SJSA1 (cell line): ENCODE data around the gene UVSSA. TPM values are rescaled to one million over a fixed set of nuclear protein-coding genes. Genes with fewer than 3 reads are reported as not detected.
"Not testable (repeated sequence)": the region's sequence is repeated elsewhere in the genome, so short reads cannot be mapped to it uniquely, and the experiment has no call there.

Source experiments
- DNase-seq, 2 experiments: peaks; one replicate each; pipeline ENCODE4 v3.0.0-alpha.2; 2015 to 2020; ENCODE audit warnings: low spot score in 2 of 2, low read depth in 1 of 2
- H3K27ac ChIP-seq: fragments of 250-450 bp; sonication (Bioruptor Pico); 2 replicates; pipeline ENCODE4 v1.5.1; 2020; ENCODE audit warnings: mild to moderate bottlenecking, moderate library complexity
- H3K27me3 ChIP-seq: fragments of 250-450 bp; sonication (Bioruptor Pico); replicated peaks from 2 replicates; pipeline ENCODE4 v1.5.1; 2020; ENCODE audit warnings: mild to moderate bottlenecking, moderate library complexity
- H3K36me3 ChIP-seq: fragments of 250-450 bp; sonication (Bioruptor Pico); 2 replicates; pipeline ENCODE4 v1.5.1; 2020; ENCODE audit warnings: mild to moderate bottlenecking
- H3K4me1 ChIP-seq: fragments of 250-450 bp; sonication (Bioruptor Pico); replicated peaks from 2 replicates; pipeline ENCODE4 v1.6.1; 2021; ENCODE audit warnings: mild to moderate bottlenecking
- H3K4me3 ChIP-seq: fragments of 250-450 bp; sonication (Bioruptor Pico); 2 replicates; pipeline ENCODE4 v1.5.1; 2020; ENCODE audit warnings: mild to moderate bottlenecking
- H3K9me3 ChIP-seq: fragments of 250-450 bp; sonication (Bioruptor Pico); replicated peaks from 2 replicates; pipeline ENCODE4 v1.5.1; 2020; ENCODE audit warnings: mild to moderate bottlenecking
- total RNA-seq: library from RNA; depleted of rRNA; stranded (reverse); fragments of >200 nt; shearing (Covaris generic); gene quantifications from 2 replicates; pipeline ENCODE4 v1.2.3, GENCODE V29; 2014

Gene UVSSA
- total RNA-seq, 1 experiment from 2014 or later = 2.5 TPM

DNA sequence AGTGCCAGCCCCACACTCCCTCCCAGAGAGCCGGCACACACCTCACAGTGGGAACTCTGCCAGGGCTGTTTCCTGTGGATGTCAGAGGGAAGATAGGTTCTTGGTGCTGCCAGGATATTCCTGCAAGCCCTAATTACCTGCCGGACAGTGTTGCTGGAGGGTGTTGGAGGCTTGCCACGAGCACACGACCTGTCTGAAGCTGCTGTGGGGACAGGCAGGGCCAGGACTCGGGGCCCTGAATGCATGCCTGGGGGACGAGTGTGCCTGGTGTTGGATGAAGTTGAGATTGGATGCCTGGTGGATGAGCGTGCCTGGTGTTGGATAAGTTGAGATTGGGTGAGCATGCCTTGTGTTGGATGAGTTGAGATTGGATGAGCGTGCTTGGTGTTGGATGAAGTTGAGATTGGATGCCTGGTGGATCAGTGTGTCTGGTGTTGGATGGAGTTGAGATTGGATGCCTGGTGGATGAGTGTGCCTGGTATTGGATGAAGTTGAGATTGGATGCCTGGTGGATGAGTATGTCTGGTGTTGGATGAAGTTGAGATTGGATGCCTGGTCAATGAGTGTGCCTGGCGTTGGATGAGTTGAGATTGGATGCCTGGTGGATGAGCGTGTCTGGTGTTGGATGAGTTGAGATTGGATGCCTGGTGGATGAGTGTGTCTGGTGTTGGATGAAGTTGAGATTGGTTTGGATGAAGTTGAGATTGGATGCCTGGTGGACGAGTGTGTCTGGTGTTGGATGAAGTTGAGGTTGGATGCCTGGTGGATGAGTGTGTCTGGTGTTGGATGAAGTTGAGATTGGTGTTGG is 23.2 kb upstream of the UVSSA start:
- Histone ChIP-seq H3K36me3 (peaks cover 25% of the 10 kb centered on the region), H3K4me3 (no peak overlapping the region), H3K4me1 (peaks cover 16% of the 10 kb centered on the region), H3K9me3 (no peaks in the 10 kb centered on the region), H3K27me3 (no peaks in the 10 kb centered on the region), H3K27ac (0 out of 2 replicates have a peak overlapping the region, but pooled peaks have one; percentile 34)
- peak in 1 of 2 experiments; percentile 36 for DNase-seq

DNA sequence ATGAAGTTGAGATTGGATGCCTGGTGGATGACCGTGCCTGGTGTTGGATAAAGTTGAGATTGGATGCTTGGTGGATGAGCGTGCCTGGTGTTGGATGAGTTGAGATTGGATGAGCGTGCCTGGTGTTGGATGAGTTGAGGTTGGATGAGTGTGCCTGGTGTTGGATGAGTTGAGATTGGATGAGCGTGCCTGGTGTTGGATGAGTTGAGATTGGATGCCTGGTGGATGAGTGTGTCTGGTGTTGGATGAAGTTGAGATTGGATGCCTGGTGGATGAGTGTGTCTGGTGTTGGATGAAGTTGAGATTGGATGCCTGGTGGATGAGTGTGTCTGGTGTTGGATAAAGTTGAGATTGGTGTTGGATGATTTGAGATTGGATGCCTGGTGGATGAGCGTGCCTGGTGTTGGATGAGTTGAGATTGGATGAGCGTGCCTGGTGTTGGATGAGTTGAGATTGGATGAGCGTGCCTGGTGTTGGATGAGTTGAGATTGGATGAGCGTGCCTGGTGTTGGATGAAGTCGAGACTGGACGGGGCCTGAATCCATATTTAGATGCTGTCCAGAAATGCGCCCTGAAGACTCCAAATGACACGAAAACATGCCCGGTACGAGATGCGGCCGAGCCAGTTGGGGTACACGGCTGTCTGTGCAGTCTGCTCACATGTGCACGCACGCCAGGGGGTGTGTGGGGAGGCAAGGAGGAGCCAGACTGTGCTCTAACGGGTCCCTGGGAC is 22.4 kb upstream of the UVSSA start:
- H3K36me3 ChIP-seq = peaks cover 23% of the 10 kb centered on the region
- not testable (repeated sequence) for DNase-seq, H3K27me3 ChIP-seq, H3K9me3 ChIP-seq, H3K4me3 ChIP-seq, H3K4me1 ChIP-seq, H3K27ac ChIP-seq

DNA sequence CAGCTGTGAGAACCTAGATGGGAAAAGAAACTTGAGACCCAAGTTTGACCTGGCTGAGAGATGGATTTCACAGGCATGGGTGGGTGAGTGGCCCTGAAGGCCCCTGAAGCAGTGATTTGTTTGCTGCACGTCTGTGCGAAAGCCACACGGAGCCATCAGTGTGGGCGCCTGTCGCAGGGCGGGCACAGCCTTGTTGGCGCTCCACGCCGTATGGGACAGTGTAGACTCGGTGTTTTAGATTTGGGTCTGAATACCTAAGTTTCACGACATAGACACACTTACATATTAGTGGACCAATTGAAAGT is 21.9 kb upstream of the UVSSA start:
- H3K9me3 ChIP-seq = no peaks in the 10 kb centered on the region
- H3K4me1 ChIP-seq = peaks cover 8% of the 10 kb centered on the region
- no peak for DNase-seq
- peaks cover 23% of the 10 kb centered on the region for H3K36me3 ChIP-seq
- H3K27me3 ChIP-seq = no peaks in the 10 kb centered on the region
- no peak overlapping the region for H3K4me3 ChIP-seq
- no peak overlapping the region for H3K27ac ChIP-seq

DNA sequence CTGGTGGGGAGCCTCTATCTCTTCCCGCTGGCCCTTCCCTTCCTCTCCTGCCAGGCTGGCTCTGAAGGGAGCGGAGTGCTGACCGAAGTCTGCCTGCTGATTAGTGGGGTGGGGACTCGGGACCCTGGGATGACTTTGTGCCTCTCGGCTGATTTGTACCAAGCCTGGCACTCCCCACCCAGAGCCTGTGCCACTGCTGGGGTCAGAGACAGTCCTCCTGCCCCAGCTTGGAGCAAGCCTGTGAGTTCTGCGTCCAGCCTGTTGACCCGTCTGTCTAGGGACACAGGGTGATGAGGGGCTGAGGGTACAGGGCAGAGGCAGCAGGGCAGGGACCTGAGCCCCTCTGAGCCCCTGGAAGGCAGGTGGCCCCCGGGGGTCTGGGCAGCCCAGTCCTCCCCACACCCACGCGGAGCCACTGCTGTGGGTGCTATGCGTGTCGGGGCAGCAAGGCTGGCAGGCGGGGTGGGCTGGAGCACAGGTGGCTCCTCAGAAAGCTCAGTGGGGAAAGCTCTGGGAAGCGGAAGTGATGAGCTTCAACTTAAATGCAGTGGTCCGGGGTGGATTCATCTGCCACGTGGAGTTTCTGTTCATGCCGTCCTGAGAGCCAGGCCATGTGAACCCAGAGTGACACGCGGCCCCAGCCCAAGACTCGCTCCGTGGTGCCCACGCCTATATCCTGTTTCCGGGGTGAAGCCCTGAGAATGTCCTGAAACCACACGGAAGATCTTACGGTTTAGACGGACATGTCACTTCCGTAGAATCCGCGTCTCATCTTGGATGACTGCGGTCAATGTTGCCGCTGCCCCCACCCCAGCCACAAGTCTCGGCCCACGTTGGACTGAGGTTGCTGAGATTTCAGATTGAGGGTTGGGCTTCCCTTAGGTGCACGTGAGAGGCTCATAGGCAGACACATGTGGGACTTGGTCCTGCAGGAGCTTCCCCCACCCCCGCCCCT is 21.1 kb upstream of the UVSSA start:
- Histone ChIP-seq H3K27ac (no peak overlapping the region), H3K36me3 (peaks cover 23% of the 10 kb centered on the region), H3K4me1 (peaks cover 8% of the 10 kb centered on the region), H3K27me3 (no peaks in the 10 kb centered on the region), H3K4me3 (no peak overlapping the region), H3K9me3 (no peaks in the 10 kb centered on the region)
- no peak for DNase-seq

DNA sequence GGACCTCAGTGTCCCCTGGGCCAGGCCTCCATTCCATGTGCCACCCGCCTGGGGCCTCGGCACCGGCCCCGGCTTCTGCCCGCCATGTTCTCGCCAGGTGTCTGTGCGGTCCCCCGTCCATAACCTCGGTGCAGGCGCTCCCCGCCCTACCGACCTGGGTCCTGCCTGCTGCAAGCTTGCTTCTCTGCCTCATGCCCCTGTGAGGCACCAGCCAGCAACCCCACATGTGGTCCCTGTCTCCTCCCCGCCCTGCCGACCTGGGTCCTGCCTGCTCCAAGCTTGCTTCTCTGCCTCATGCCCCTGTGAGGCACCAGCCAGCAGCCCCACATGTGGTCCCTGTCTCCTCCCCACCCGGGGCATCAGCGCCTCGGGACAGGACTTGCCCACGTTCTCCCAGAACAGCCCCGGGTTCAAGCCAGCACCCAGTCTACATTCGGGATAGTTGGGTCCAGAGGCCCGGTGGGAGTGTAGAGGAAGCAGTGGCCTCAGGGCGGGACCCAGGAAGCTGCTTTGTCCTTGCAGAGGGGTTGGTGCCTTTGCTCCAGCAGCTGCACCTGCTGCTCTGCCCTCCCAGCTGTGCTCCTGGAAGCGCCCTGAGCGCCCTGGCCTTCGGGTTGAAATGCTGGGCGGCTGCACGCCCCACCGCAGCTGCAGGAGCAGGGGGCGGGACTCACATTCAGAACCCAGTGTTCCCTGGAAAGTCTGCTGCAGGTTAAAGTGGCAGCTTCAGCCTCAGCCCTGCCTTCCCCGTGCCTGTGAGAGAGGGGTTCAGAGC is 20.1 kb upstream of the UVSSA start:
- H3K9me3 ChIP-seq = no peaks in the 10 kb centered on the region
- no peaks in the 10 kb centered on the region for H3K27me3 ChIP-seq
- no peak overlapping the region for H3K4me3 ChIP-seq
- H3K4me1 ChIP-seq = peaks cover 8% of the 10 kb centered on the region
- peaks cover 23% of the 10 kb centered on the region for H3K36me3 ChIP-seq
- no peak overlapping the region for H3K27ac ChIP-seq
- no peak for DNase-seq

DNA sequence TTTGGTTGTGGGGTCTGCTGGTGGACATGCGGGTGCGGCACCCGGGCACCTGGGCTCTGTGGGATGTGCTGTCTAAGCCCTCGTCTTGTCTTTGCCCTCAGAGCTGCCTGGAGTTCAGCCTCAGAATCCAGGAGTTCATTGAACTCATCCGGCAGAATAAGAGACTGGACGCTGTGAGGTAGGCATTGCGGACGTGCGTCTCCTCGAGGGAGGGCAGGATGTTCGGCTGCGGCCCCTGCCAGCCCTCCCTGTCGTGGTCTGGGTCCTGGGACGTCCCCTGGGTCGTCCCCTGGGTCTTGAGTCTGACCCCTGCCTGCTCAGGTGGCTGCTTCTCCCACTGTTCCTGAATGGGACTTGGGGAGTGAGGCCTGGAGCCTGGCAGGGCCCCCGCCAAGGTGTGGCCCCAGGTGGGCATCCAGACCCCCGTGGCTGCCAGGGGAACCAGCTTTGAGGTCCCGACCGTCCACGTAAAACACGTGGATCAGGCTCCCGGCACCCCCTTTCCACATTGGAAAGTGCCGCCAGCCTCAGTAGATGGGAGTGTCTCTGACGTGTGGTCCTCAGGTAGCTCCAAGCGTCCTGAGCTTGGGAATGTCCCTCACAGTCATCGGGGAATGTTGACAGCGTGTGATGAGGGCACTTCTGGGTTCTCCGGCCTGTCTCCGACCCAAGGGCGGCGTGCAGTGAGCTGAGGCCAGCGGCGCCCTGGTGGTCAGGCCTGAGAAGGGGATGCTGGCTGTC is 19.3 kb upstream of the UVSSA start:
- Histone ChIP-seq H3K27me3 (no peaks in the 10 kb centered on the region), H3K9me3 (no peaks in the 10 kb centered on the region), H3K4me1 (peaks cover 8% of the 10 kb centered on the region), H3K27ac (no peak overlapping the region), H3K4me3 (no peak overlapping the region), H3K36me3 (peaks cover 18% of the 10 kb centered on the region)
- no peak for DNase-seq

DNA sequence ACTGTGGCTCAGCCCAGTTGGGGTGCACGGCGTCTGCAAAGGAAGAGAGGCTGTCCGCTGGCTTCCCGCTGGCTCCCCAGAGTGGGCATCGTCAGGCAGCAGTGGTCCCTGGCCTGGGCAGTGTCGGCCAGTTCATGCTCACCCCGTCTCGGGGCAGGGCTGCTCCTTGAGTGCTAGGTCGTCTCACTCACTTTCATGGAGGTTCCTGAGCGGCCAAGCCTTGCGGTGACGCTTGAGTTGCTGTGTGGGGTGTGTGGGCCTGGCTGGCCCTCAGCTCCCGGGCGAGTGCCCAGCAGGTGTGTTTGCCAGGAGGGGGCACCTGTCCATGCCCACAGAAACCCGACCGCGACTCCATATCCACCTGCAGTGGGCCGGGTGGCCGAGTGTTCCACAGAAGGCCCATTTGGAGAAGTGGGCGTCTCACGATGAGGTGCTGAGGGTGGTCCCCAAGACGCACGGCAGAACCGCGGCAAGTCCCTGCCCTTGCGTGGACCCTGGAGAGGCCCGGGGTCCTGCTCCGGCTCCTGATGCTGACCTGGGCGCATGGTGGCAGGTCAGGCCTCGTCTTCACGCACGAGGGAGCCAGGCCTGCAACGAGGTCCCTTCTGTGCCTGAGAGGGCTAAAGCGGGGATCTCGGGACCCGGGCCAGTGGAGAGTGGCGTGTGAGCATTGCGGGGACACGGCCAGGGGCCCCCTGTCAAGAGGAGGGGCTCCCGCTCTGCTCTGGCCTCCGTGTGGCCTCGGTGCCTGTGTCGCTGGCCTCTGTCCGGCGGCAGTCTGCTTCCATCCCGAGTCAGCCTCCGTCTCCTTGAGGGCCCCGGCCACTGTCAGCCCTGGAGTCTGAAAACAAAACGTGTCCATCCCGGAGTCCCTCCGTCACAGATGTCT is 18.5 kb upstream of the UVSSA start:
- no peak overlapping the region for H3K27ac ChIP-seq
- no peak overlapping the region for H3K4me3 ChIP-seq
- H3K27me3 ChIP-seq = no peaks in the 10 kb centered on the region
- H3K4me1 ChIP-seq = peaks cover 5% of the 10 kb centered on the region
- DNase-seq = no peak
- no peaks in the 10 kb centered on the region for H3K9me3 ChIP-seq
- H3K36me3 ChIP-seq = peaks cover 16% of the 10 kb centered on the region

DNA sequence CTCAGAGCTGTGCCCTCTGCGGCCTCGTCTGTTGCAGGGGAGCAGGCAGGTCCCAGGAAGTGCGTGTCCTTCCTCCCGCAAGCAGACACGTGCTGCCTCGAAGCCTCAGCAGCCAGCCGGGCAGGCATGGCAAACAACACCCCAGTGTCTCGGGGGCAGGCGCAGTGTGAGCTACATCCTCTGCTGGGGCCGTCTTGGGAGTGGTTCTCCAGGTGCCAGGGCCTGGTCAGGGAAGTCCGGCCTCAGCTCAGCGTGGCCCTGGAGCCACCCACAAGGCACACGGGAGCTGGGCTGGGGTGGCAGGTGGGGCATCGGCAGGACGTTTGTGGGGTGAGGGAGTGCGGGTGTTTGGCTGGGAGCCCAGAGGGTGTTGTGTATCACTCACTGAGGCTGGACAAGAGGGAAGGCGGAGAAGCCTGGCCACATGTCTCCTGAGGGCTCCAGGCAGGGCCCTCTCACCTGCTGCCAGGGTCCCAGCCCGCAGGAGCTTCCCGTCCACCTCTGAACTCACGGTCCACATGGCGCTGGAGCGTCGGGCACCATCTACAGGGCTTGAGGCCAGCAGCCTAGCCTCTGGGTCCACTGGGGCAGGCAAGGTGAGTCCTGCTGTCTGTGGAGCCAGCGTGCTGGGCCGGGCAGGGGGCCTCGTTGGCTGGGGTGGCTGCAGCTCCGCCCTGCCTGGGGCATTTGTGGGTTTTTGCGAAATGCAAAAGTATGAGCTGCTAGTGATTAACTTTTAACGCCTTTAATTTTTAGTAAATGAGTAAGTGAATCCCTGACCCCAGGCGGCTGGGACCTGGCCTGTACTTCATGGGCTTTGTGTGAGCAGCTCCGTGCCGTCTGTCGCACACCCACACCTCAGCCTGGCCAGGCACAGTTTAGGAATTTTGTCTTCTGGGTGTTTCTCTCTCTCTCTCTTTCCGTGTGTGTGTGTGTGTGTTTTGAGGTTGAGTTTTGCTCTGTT is 17.3 kb upstream of the UVSSA start:
- Histone ChIP-seq H3K36me3 (peaks cover 16% of the 10 kb centered on the region), H3K9me3 (no peaks in the 10 kb centered on the region), H3K4me3 (no peak overlapping the region), H3K27me3 (no peaks in the 10 kb centered on the region), H3K4me1 (0 out of 2 replicates have a peak, but pooled peaks cover 2% of the 10 kb centered on the region), H3K27ac (no peak overlapping the region)
- no peak for DNase-seq

DNA sequence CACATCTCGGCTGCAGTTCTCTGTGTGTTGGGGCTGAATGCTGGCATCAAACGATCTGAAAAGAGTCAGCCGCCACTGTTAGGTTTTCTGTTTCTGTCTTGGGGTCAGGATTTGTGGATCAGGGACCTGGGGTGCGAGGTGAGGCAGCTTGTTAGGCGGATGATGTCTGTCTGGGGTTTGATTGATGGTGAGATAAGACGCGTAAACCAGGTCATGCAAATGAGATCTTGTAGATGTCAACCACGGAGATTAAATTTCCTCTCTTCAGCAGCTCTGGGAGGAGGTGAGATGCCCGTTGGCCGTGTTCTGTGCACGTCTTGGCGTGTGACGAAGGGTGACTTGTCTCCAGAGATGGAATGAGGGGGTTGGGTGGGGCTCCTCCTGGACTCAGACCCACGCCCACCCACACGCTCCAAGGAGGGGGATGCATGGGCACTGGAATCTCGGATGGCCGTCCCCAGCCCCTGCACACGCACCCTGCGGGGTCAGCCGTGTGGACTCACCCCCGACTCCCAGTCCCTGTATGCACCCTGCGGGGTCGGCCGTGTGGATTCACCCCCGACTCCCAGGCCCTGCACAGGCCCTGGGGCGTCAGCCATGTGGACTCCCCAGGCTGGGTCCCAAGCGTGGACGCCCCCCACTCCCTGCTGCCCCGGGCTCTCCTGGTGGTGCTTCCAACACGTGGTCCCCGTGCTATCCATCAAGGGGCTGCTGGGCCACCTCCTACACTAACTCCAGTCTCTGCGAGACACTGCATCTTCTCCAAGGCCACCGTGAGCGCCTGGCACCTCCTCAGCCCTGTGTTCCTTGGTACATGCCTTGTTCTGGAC is 16.0 kb upstream of the UVSSA start:
- H3K4me1 ChIP-seq = no peaks in the 10 kb centered on the region
- no peak overlapping the region for H3K4me3 ChIP-seq
- H3K36me3 ChIP-seq = peaks cover 10% of the 10 kb centered on the region; the same call in 1 of the 2 replicates
- H3K27me3 ChIP-seq = no peaks in the 10 kb centered on the region
- no peak overlapping the region for H3K27ac ChIP-seq
- no peak for DNase-seq
- H3K9me3 ChIP-seq = no peaks in the 10 kb centered on the region

DNA sequence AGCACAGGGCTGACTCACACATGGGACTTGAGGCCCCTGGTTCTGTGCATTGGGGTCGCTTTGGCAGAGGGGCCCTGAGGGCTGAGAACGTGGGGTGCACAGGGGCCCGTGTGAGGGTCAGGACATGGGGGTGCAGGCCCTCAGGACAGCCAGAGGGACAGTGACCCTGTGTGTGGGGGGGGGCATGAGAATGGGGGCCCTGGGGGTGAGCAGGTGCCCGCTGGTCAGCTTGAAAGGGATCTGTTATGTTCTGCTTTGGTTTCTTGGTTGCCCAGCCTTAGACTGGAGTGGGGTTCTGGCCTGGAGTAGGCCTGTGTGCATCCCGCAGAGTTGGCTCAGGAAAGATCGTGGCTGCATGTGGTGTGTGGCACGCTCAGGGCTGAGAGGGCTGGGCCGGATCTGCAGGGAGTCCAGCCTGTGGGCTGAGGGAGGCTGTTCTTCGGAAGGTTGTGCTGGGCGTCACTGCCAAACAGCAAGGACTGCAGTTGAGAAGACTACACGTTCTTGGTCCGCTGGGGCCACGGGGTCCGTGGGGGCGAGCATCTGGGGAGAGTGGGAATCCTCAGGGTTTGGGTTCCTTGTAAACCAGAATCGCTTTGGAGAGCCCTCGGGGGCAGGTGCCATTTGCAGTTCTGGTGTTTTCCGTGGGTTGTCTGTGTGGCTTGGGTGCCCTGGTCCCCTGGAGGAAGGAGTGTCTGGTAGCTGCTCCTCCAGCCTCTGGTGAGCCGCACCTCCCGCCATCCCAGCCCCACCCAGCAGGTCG is 15.2 kb upstream of the UVSSA start:
- H3K4me1 ChIP-seq = no peaks in the 10 kb centered on the region
- peaks cover 11% of the 10 kb centered on the region; the same call in 1 of the 2 replicates for H3K36me3 ChIP-seq
- no peaks in the 10 kb centered on the region for H3K27me3 ChIP-seq
- DNase-seq = no peak
- no peak overlapping the region for H3K27ac ChIP-seq
- H3K9me3 ChIP-seq = no peaks in the 10 kb centered on the region
- no peak overlapping the region for H3K4me3 ChIP-seq
